Neural progenitor cell (in vitro differentiated cells): ENCODE results near the gene IKZF3. TPM values are rescaled to one million over a fixed set of nuclear protein-coding genes. Genes with fewer than 3 reads are reported as not detected.

Experiments used
- DNase-seq: peaks from one replicate; pipeline ENCODE4 v3.0.0-alpha.2; 2016; ENCODE audit warnings: low spot score
- H2AFZ ChIP-seq: fragments of 200-600 bp; sonication (generic); replicated peaks from 2 replicates; pipeline ENCODE4 v1.6.1; 2016; ENCODE audit warnings: antibody characterized with exemption
- H3F3A ChIP-seq: fragments of 200-600 bp; sonication (generic); 2 replicates; pipeline ENCODE4 v1.6.1; 2016; ENCODE audit warnings: antibody characterized with exemption, low read depth
- H3K27ac ChIP-seq: fragments of 200-600 bp; sonication (generic); 2 replicates; pipeline ENCODE4 v1.5.1; 2016; ENCODE audit warnings: mild to moderate bottlenecking
- H3K27me3 ChIP-seq: fragments of 200-600 bp; sonication (generic); 2 replicates; pipeline ENCODE4 v1.6.1; 2016; ENCODE audit warnings: mild to moderate bottlenecking, moderate library complexity
- H3K36me3 ChIP-seq: fragments of 200-600 bp; sonication (generic); 2 replicates; pipeline ENCODE4 v1.5.1; 2016
- H3K4me1 ChIP-seq: fragments of 200-600 bp; sonication (generic); 2 replicates; pipeline ENCODE4 v1.6.1; 2016; ENCODE audit warnings: mixed run types
- H3K4me2 ChIP-seq: fragments of 200-600 bp; sonication (generic); 2 replicates; pipeline ENCODE4 v1.6.1; 2016
- H3K4me3 ChIP-seq: fragments of 200-600 bp; sonication (generic); 2 replicates; pipeline ENCODE4 v1.5.1; 2016
- H3K79me2 ChIP-seq: fragments of 200-600 bp; sonication (generic); 2 replicates; pipeline ENCODE4 v1.6.1; 2016; ENCODE audit warnings: low read depth
- H3K9ac ChIP-seq: fragments of 200-600 bp; sonication (generic); 2 replicates; pipeline ENCODE4 v1.6.1; 2016
- H3K9me3 ChIP-seq: fragments of 200-600 bp; sonication (generic); 2 replicates; pipeline ENCODE4 v1.5.1; 2016; ENCODE audit warnings: low read depth
- H4K20me1 ChIP-seq: fragments of 200-600 bp; sonication (generic); 2 replicates; pipeline ENCODE4 v1.6.1; 2016; ENCODE audit warnings: low read depth
- H3K27ac Mint-ChIP-seq: 3 replicates; pipeline ENCODE4 v1.8.0; 2021; ENCODE audit warnings: mixed read lengths
- H3K27me3 Mint-ChIP-seq: 2 replicates; pipeline ENCODE4 v1.8.0; 2022; ENCODE audit warnings: low read depth, mild to moderate bottlenecking, inconsistent platforms, moderate library complexity, mixed read lengths; ENCODE audit not compliant: insufficient read depth
- H3K36me3 Mint-ChIP-seq: 3 replicates; pipeline ENCODE4 v1.8.0; 2021; ENCODE audit warnings: mixed read lengths
- H3K4me1 Mint-ChIP-seq: 3 replicates; pipeline ENCODE4 v1.8.0; 2021; ENCODE audit warnings: mixed read lengths
- H3K4me3 Mint-ChIP-seq: 3 replicates; pipeline ENCODE4 v1.8.0; 2021; ENCODE audit warnings: mild to moderate bottlenecking, moderate library complexity, mixed read lengths
- H3K9me3 Mint-ChIP-seq: 3 replicates; pipeline ENCODE4 v1.8.0; 2020; ENCODE audit warnings: mixed read lengths
- EZH2 ChIP-seq: fragments of 200-600 bp; sonication (generic); IDR thresholded peaks from 2 replicates; pipeline ENCODE4 v1.6.1; 2017; ENCODE audit warnings: antibody characterized with exemption, mild to moderate bottlenecking, moderate library complexity
- EZH2phosphoT487 ChIP-seq: fragments of 200-600 bp; sonication (generic); IDR thresholded peaks from 2 replicates; pipeline ENCODE4 v1.6.1; 2017; ENCODE audit warnings: antibody characterized with exemption
- total RNA-seq: library from RNA; depleted of rRNA; stranded (reverse); fragments of >200 nt; gene quantifications from 2 replicates; pipeline ENCODE4 v1.2.3, GENCODE V29; 2015; ENCODE audit warnings: low replicate concordance
- TF ChIP-seq, protein P1 (sequence below): fragments of 200-600 bp; sonication (generic); IDR thresholded peaks from 2 replicates; pipeline ENCODE4 v1.5.1; 2017; ENCODE audit warnings: antibody characterized with exemption, mild to moderate bottlenecking

IKZF3 gene
- total RNA-seq, 1 donor from 2014 or later: not detected

DNA sequence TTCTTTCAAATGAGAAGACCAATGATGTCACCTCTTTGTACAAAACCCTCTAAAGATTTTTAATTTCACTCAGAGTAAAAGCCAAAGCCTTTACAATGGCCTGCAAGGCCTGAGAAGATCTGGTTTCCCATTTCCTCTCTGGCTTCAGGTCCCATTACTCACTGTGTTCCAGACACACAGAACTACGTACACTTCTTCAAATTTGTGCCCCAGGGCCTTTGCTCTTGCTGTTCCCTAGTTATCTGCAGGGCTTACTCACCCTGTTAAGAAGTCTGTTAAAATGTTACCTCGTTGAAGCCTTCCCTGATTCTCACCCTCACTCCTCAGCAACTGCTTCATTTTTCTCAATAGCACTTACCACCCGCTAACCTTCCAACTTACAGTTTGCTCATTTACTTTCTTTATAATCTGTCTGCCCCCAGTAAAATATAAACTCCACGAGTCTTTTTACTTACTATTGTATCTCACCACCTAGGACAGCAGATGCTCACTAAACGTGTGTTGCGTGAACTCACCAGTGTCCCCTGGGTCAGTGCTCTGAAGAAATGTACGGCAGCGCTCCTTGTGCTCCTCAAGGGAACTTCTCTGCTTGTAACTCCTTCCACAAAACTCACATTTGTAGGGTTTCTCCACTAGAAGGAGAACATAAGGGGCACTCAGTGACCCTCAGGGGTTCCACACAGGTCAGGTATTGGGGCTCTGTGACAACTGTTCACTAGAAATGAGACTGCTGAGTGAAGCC is 76.2 kb downstream of the IKZF3 start:
- Histone ChIP-seq H3K4me1 (peaks cover 16% of the 10 kb centered on the region), H2AFZ (no peak overlapping the region), H3K9ac (no peak overlapping the region), H3K27me3 (no peaks in the 10 kb centered on the region), H3K4me3 (no peak overlapping the region), H3K79me2 (no peaks in the 10 kb centered on the region), H3K9me3 (no peaks in the 10 kb centered on the region), H3F3A (peaks cover 6% of the 10 kb centered on the region), H4K20me1 (no peaks in the 10 kb centered on the region), H3K4me2 (no peak overlapping the region), H3K27ac (no peak overlapping the region), H3K36me3 (no peaks in the 10 kb centered on the region)
- H3K27ac Mint-ChIP-seq: no peak overlapping the region
- H3K27me3 Mint-ChIP-seq: no peaks in the 10 kb centered on the region
- H3K36me3 Mint-ChIP-seq: no peaks in the 10 kb centered on the region
- H3K4me3 Mint-ChIP-seq: no peak overlapping the region
- no peak for DNase-seq
- no peaks in the 10 kb centered on the region for H3K4me1 Mint-ChIP-seq
- no peak for TF ChIP-seq EZH2
- TF ChIP-seq, protein P1, sequence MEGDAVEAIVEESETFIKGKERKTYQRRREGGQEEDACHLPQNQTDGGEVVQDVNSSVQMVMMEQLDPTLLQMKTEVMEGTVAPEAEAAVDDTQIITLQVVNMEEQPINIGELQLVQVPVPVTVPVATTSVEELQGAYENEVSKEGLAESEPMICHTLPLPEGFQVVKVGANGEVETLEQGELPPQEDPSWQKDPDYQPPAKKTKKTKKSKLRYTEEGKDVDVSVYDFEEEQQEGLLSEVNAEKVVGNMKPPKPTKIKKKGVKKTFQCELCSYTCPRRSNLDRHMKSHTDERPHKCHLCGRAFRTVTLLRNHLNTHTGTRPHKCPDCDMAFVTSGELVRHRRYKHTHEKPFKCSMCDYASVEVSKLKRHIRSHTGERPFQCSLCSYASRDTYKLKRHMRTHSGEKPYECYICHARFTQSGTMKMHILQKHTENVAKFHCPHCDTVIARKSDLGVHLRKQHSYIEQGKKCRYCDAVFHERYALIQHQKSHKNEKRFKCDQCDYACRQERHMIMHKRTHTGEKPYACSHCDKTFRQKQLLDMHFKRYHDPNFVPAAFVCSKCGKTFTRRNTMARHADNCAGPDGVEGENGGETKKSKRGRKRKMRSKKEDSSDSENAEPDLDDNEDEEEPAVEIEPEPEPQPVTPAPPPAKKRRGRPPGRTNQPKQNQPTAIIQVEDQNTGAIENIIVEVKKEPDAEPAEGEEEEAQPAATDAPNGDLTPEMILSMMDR: no peak
- no peak for TF ChIP-seq EZH2phosphoT487
- H3K9me3 Mint-ChIP-seq: no peaks in the 10 kb centered on the region

GRCh38 chr17:39787041-39787440 is 77.1 kb downstream of the IKZF3 start:
- TF ChIP-seq EZH2phosphoT487 (no peak), EZH2 (no peak)
- no peaks in the 10 kb centered on the region for H3K36me3 ChIP-seq
- H3K4me3 ChIP-seq: no peak overlapping the region
- DNase-seq: no peak
- no peaks in the 10 kb centered on the region for H3K4me1 Mint-ChIP-seq
- no peaks in the 10 kb centered on the region for H3K27me3 Mint-ChIP-seq
- H3K4me1 ChIP-seq: peaks cover 16% of the 10 kb centered on the region
- H3K36me3 Mint-ChIP-seq: no peaks in the 10 kb centered on the region
- no peak overlapping the region for H3K4me2 ChIP-seq
- no peak overlapping the region for H3K27ac ChIP-seq
- no peak overlapping the region for H3K9ac ChIP-seq
- H2AFZ ChIP-seq: no peak overlapping the region
- no peaks in the 10 kb centered on the region for H3K9me3 Mint-ChIP-seq
- no peak overlapping the region for H3K4me3 Mint-ChIP-seq
- H3K9me3 ChIP-seq: no peaks in the 10 kb centered on the region
- H3F3A ChIP-seq: peaks cover 6% of the 10 kb centered on the region
- H3K27me3 ChIP-seq: no peaks in the 10 kb centered on the region
- no peak overlapping the region for H3K27ac Mint-ChIP-seq
- no peaks in the 10 kb centered on the region for H4K20me1 ChIP-seq
- no peaks in the 10 kb centered on the region for H3K79me2 ChIP-seq

DNA sequence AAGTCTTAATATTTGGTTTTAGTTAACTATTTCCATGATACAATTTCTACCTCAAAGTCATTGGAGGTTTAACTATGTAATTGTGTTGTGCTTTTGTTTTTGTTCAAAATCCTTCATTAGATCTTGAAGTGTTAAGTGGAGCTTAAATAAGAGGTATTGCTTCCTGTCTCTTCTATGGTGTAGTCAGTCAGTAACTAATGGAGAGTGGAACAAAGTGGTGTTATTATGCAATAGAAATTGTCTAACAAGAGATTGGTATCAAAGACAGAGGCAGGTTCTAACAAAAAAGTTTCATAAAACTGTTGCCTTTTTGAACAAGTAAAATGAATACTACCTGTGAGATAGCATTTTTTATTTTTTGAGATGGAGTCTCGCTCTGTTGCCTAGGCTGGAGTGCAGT is 81.1 kb downstream of the IKZF3 start:
- DNase-seq: no peak
- no peak overlapping the region for H3K4me3 Mint-ChIP-seq
- TF ChIP-seq EZH2phosphoT487: no peak
- no peak for TF ChIP-seq EZH2
- TF ChIP-seq, protein P1: no peak
- H3F3A ChIP-seq: no peaks in the 10 kb centered on the region
- H3K4me2 ChIP-seq: no peak overlapping the region
- H3K9me3 Mint-ChIP-seq: no peaks in the 10 kb centered on the region
- H3K27me3 Mint-ChIP-seq: no peaks in the 10 kb centered on the region
- peaks cover 5% of the 10 kb centered on the region for H3K4me1 ChIP-seq
- no peak overlapping the region for H3K27ac ChIP-seq
- H3K9me3 ChIP-seq: no peaks in the 10 kb centered on the region
- no peaks in the 10 kb centered on the region for H3K36me3 Mint-ChIP-seq
- no peak overlapping the region for H3K9ac ChIP-seq
- H3K79me2 ChIP-seq: no peaks in the 10 kb centered on the region
- no peaks in the 10 kb centered on the region for H3K36me3 ChIP-seq
- no peak overlapping the region for H3K27ac Mint-ChIP-seq
- no peak overlapping the region for H2AFZ ChIP-seq
- no peaks in the 10 kb centered on the region for H3K27me3 ChIP-seq
- no peaks in the 10 kb centered on the region for H3K4me1 Mint-ChIP-seq
- H4K20me1 ChIP-seq: no peaks in the 10 kb centered on the region
- H3K4me3 ChIP-seq: no peak overlapping the region

DNA sequence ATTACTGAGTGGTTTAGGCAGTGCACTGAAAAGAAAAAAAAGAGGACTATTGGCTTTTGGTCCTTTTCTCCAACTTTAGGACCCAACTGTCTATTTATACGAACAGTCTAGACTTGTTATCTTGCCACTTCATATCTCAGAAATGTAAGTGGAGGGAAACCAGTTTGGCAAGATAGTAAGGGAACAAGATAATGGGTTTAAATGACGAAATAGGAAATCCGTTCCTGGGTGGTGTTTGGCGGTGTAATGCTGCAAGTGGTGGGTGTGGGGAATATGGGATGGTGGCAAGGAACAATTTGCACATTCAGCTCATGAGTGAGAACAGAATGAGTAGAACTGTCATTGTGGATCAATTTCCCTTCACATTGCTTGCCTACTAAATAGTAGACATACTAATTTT is 81.6 kb downstream of the IKZF3 start:
- no peak overlapping the region for H3K4me3 Mint-ChIP-seq
- H3K27me3 Mint-ChIP-seq: no peaks in the 10 kb centered on the region
- H3K4me1 Mint-ChIP-seq: no peaks in the 10 kb centered on the region
- Histone ChIP-seq H2AFZ (no peak overlapping the region), H3K27ac (no peak overlapping the region), H3K79me2 (no peaks in the 10 kb centered on the region), H3F3A (no peaks in the 10 kb centered on the region), H3K9me3 (no peaks in the 10 kb centered on the region), H3K4me3 (no peak overlapping the region), H3K4me1 (peaks cover 5% of the 10 kb centered on the region), H3K9ac (no peak overlapping the region), H3K27me3 (no peaks in the 10 kb centered on the region), H4K20me1 (no peaks in the 10 kb centered on the region), H3K36me3 (no peaks in the 10 kb centered on the region), H3K4me2 (no peak overlapping the region)
- TF ChIP-seq, protein P1: no peak
- TF ChIP-seq EZH2 (no peak), EZH2phosphoT487 (no peak)
- DNase-seq: no peak
- no peak overlapping the region for H3K27ac Mint-ChIP-seq
- no peaks in the 10 kb centered on the region for H3K9me3 Mint-ChIP-seq
- no peaks in the 10 kb centered on the region for H3K36me3 Mint-ChIP-seq
